ACC112 (cell line): Measurements from ENCODE around the gene PASK.

Experiments
- H2AFZ ChIP-seq: fragments of 200-600 bp; sonication (generic); one replicate; pipeline ENCODE4 v1.6.0; 2017; ENCODE audit warnings: antibody characterized with exemption, low read length; ENCODE audit not compliant: unreplicated experiment
- H3K27ac ChIP-seq: fragments of 200-600 bp; sonication (generic); 2 replicates; pipeline ENCODE4 v1.5.1; 2014; ENCODE audit warnings: low read depth, mild to moderate bottlenecking, antibody characterized with exemption, low read length, moderate library complexity
- H3K27me3 ChIP-seq: fragments of 200-600 bp; sonication (generic); 2 replicates; pipeline ENCODE4 v1.6.1; 2014; ENCODE audit warnings: mild to moderate bottlenecking, antibody characterized with exemption, low read length, moderate library complexity, mixed read lengths; ENCODE audit not compliant: insufficient read depth
- H3K36me3 ChIP-seq: fragments of 200-600 bp; sonication (generic); 2 replicates; pipeline ENCODE4 v1.6.1; 2016; ENCODE audit warnings: mild to moderate bottlenecking, antibody characterized with exemption, low read length, moderate library complexity, mixed read lengths; ENCODE audit not compliant: insufficient read depth
- H3K4me1 ChIP-seq: fragments of 200-600 bp; sonication (generic); one replicate; pipeline ENCODE4 v1.6.1; 2016; ENCODE audit warnings: low read length, mixed read lengths; ENCODE audit not compliant: insufficient read depth, unreplicated experiment, control insufficient read depth
- H3K4me3 ChIP-seq: fragments of 200-600 bp; sonication (generic); 2 replicates; pipeline ENCODE4 v1.5.1; 2014; ENCODE audit warnings: mild to moderate bottlenecking, low read depth, low read length
- H3K79me2 ChIP-seq: fragments of 200-600 bp; sonication (generic); one replicate; pipeline ENCODE4 v1.6.0; 2016; ENCODE audit warnings: low read length; ENCODE audit not compliant: control insufficient read depth, unreplicated experiment, insufficient read depth

PASK gene

DNA sequence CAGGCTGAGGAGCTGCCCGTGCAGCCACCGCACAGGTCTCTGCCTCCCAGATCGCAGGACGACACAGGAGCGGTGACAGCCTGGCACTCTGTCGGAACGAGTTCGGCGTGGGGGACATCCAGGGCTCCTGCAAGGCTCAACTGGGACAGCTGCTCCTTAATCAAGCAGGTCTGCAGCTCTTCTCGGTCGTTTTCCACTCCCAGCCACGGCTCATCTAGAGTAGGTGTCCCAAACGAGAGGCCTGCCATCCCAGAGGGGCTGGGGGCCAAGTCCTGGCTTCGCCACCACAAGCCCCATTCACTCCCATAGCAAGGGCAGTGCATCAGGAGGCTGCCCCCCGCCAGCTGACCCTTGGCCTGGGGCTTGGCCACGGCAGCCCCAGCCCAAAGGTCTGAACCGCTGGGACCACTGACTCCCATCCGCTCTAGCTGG, 22.5 kb downstream of the PASK start:
- no peak overlapping the region for H3K4me3 ChIP-seq
- no peak overlapping the region for H2AFZ ChIP-seq
- H3K27me3 ChIP-seq: no peaks in the 10 kb centered on the region
- no peaks in the 10 kb centered on the region for H3K36me3 ChIP-seq
- no peak overlapping the region for H3K27ac ChIP-seq
- H3K79me2 ChIP-seq: no peaks in the 10 kb centered on the region
- no peaks in the 10 kb centered on the region for H3K4me1 ChIP-seq

DNA sequence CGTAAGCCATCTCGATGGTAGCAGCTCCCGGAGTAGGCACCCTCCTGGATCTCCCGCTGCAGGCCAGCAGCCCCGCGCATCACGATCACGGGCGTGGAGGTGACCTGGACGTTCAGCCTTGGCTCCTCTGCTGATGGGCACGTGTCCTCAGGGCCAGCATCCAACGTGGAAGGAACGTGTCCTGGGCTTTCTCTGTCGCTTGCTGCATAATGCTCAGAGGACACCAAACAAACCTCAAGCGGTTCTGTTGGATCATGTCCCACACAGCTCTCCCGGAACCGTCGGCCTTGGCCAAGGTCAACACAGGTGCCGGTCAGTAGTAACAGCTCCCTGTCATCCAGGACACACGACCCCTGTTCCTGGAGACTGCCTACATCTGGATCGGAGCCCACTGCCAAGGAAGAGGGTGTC, 23.1 kb downstream of the PASK start:
- Histone ChIP-seq H2AFZ (no peak overlapping the region), H3K4me1 (no peaks in the 10 kb centered on the region), H3K79me2 (no peaks in the 10 kb centered on the region), H3K27me3 (no peaks in the 10 kb centered on the region), H3K36me3 (peaks cover under 1% of the 10 kb centered on the region; the same call in 1 of the 2 replicates), H3K4me3 (no peak overlapping the region), H3K27ac (no peak overlapping the region)

DNA sequence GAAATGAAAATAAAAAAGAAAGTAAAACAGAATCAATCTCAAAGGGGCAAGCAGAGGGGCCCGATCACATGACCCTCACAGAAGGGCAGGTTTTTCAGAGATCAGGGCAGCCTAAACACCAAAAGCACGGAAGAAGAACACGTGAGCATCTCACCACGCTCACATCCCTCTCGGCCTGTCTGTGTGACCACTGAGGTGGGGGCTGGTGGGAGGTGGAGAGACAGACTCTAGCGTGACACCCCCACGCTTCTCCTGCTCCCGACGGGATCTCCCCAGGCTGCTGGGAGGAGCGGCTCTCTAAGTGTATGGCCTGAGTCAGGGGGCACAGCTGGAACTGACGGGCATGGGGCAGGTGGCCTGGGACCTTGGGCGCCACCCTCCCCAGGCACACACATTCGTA, 23.6 kb downstream of the PASK start:
- Histone ChIP-seq H3K79me2 (no peaks in the 10 kb centered on the region), H3K36me3 (peaks cover 6% of the 10 kb centered on the region; the same call in 1 of the 2 replicates), H2AFZ (no peak overlapping the region)

DNA sequence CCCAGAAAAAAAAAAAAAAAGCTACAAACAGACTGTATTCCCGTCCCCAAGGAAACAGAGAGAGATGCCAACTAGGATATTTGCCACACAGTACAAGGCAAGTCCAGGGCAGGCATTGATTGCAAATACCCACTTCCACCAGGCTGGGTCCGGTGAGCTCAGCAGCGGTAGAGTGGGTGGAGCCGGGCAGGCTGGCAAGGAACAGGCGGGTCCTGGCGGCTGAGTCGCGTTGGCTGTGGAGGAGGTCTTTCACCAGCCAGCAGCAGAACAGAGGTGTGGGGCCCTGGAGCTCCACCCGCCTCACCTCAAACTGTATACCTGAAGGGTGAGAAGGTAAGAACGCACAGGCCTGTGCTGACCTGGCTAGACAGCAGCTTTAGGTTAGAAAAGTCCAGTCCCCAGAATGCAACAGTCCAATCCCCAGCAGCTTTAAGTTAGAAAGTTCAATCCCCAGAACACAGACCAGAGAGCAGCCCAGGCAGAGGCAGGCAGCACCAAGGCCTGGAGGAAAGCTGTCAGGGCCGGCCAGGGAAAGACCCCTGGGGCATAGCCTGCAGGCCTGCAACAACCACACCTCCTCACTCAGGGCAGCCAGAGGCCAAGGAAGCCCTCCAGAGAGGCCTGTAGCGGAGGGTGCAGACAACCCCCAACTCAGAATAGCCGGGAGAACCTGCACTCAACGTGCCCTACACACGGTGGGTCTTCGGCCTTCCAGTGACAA, 25.3 kb downstream of the PASK start:
- Histone ChIP-seq H3K79me2 (no peaks in the 10 kb centered on the region), H3K36me3 (peaks cover 8% of the 10 kb centered on the region; the same call in 1 of the 2 replicates), H3K27me3 (no peaks in the 10 kb centered on the region), H3K4me1 (no peaks in the 10 kb centered on the region), H3K27ac (no peak overlapping the region), H2AFZ (no peak overlapping the region), H3K4me3 (no peak overlapping the region)

More for the DNA sequence above, 23.6 kb downstream of the PASK start:
- H3K27ac ChIP-seq: no peak overlapping the region
- no peak overlapping the region for H3K4me3 ChIP-seq
- H3K27me3 ChIP-seq: no peaks in the 10 kb centered on the region
- no peaks in the 10 kb centered on the region for H3K4me1 ChIP-seq

DNA sequence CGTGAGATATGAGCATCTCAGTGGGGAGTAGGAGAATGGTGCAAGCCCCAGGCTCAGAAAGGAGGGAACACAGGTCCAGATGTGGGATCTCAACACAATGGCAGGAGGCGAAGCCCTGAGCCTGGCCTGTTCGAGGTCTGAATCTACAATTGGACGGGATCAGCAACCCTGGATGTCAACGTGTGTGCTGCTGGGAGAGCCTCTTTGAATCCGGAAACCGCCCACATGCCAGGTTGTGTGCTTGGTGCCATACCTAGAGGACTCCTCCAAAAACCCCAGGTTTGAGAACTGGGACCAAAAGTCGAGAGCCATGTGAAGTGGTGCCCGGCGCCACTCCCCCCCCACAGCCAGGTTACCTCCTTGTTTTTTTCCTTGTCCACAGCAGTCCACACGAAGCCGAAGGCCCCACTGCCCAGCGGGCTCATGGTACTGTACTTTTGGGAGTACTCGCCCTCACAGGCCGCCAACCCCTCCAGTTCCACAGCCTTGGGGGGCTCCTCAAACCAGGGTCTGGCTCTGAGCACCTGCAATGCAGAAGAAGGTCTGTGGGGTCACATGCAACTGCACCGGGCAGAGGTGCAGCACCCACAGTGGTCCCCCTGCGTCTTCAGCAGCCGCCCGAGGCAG, 26.8 kb downstream of the PASK start:
- H3K4me1 ChIP-seq: no peaks in the 10 kb centered on the region
- H3K4me3 ChIP-seq: no peak overlapping the region
- no peak overlapping the region for H3K27ac ChIP-seq
- no peak overlapping the region for H2AFZ ChIP-seq
- H3K36me3 ChIP-seq: peaks cover 8% of the 10 kb centered on the region; the same call in 1 of the 2 replicates
- H3K27me3 ChIP-seq: no peaks in the 10 kb centered on the region
- H3K79me2 ChIP-seq: no peaks in the 10 kb centered on the region

DNA sequence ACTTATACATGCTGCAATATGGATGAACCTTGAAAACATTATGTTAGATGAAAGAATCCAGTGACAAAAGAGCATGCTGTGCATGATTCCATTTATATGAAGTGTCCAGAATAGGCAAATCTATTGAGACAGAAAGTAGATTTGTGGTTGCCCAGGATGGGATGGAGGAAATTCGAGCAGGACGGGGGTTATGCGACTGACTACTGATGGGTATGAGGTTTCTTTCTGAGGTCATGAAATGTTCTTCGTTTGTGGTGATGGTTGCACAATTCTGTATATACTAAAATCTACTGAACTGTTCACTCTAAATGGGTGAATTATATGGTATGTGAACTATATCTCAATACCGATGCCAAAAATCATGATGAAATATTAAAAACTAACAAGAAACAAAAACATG, 28.3 kb downstream of the PASK start:
- H3K4me3 ChIP-seq: no peak overlapping the region
- H3K79me2 ChIP-seq: no peaks in the 10 kb centered on the region
- no peaks in the 10 kb centered on the region for H3K27me3 ChIP-seq
- H3K27ac ChIP-seq: no peak overlapping the region
- no peaks in the 10 kb centered on the region for H3K4me1 ChIP-seq
- H2AFZ ChIP-seq: no peak overlapping the region
- H3K36me3 ChIP-seq: peaks cover 8% of the 10 kb centered on the region; the same call in 1 of the 2 replicates

DNA sequence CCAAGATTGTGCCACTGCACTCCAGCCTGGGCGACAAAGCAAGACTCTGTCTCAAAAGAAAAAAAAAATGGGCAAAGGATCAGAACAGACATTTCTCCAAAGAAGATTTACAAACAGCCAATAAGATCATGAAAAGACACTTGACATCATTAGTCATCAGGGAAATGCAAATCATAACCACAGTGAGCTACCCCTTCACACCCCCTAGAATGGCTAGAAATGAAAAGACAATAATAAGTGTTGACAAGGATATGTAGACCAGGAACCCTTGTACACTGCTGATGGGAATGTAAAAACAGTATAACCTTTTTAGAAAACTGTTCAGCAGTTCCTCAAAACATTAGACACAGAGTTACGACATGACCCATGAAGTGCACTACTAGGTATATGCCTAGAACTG, 28.8 kb downstream of the PASK start:
- H3K36me3 ChIP-seq: peaks cover 8% of the 10 kb centered on the region; the same call in 1 of the 2 replicates
- no peaks in the 10 kb centered on the region for H3K4me1 ChIP-seq
- no peak overlapping the region for H3K27ac ChIP-seq
- no peak overlapping the region for H2AFZ ChIP-seq
- no peak overlapping the region for H3K4me3 ChIP-seq
- H3K27me3 ChIP-seq: no peaks in the 10 kb centered on the region
- no peaks in the 10 kb centered on the region for H3K79me2 ChIP-seq

DNA sequence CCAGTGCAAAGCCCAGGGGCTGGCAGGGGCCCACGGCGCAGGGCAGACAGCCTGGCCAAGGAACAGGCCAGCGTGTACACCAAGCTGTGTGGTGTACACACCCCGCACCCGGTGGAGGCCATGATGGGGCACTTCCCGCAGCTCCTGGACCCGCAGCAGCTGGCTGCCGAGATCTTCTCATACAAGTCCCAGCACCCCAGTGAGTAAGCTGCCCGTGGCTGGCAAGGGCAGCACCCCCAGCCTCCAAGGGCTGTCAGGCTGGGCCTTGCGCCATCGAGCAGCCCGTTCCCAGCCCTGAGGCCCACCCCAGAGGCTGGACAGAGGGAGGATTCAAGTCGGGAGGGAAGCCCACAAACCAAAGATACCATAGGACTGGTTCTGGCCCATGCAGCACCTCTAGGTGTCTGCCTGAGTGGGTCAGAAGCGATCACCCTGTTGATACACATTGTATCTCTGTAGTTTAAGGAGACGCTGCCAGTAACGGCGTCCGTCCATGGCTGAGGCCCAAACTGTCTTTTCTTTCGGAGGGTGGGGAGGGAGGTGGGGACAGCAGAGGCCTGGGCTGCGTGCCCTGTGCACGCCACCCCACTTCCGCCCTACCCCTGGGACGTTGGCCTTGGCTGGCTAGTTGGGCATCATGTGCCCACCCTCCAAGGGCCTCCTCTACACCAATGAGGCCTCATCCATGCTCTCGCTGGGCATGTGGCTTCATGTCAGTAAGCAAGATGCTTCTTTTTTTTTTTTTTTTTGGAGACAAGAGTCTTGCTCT, 30.4 kb downstream of the PASK start:
- no peak overlapping the region for H2AFZ ChIP-seq
- no peak overlapping the region for H3K27ac ChIP-seq
- peaks cover 8% of the 10 kb centered on the region; the same call in 1 of the 2 replicates for H3K36me3 ChIP-seq
- H3K4me1 ChIP-seq: no peaks in the 10 kb centered on the region
- H3K4me3 ChIP-seq: no peak overlapping the region
- H3K27me3 ChIP-seq: no peaks in the 10 kb centered on the region
- H3K79me2 ChIP-seq: no peaks in the 10 kb centered on the region

DNA sequence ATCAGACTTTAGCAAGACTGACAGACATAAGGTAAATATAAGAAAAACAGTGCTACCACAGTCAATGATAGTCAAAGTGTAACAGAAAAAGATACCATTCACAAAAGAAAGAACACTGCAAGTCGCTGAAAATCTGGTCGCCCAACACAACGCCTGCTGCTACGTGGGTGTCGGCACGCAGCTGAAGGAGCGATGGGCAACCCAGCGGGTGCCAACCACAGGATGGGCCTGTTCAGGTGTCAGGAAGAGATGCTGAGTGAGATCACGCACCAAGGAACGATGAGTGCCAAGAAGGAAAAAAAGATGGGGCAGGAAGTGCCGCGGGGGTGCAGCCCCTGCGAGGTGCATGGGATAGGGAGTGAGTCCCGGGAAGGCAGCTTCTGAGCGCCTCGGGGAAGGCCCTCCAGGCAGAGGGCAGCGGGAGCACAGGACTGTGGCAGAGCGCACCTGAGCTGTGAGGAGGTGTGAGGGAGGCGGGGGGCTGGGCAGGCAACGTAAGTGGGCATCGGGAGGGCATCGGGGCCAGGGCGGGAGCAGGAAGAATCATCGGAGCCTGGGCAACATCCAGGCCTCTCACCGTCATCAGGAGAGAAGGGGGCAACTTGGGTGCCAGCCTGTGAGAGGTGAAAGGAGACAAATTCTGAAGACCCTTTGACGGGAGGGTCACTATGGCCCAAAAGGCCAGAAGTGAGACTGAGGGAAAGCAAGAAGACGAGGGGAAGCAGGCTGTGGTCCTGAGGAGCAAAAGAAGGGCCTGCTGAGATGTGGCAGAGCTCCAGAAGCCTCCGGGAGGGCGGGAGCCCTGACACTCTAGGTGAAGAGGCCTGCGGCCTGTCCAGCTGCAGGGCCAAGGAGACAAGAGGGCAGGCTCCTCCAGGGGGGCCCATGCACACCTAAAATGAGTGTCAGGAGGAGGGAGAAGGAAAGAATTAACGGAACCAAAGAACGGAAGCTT, 32.4 kb downstream of the PASK start:
- Histone ChIP-seq H3K4me3 (no peak overlapping the region), H2AFZ (no peak overlapping the region), H3K79me2 (no peaks in the 10 kb centered on the region), H3K36me3 (peaks cover 8% of the 10 kb centered on the region; the same call in 1 of the 2 replicates), H3K27ac (no peak overlapping the region), H3K27me3 (no peaks in the 10 kb centered on the region), H3K4me1 (no peaks in the 10 kb centered on the region)

DNA sequence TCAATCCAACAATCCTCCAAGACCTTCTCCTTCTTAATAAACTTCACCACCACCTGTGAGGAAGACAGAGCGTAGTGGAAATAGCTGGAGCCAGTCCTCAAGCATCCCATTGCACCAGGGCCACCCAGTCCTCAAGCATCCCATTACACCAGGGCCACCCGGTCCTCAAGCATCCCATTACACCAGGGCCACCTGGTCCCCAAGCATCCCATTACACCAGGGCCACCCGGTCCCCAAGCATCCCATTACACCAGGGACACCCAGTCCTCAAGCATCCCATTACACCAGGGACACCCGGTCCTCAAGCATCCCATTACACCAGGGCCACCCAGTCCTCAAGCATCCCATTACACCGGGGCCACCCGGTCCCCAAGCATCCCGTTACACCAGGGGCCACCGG, 33.9 kb downstream of the PASK start:
- H3K79me2 ChIP-seq: no peaks in the 10 kb centered on the region
- H3K4me3 ChIP-seq: no peak overlapping the region
- no peaks in the 10 kb centered on the region for H3K4me1 ChIP-seq
- H3K27me3 ChIP-seq: no peaks in the 10 kb centered on the region
- H3K36me3 ChIP-seq: no peaks in the 10 kb centered on the region
- no peak overlapping the region for H2AFZ ChIP-seq
- no peak overlapping the region for H3K27ac ChIP-seq
